GM23338 (cell line): Measurements from ENCODE around the gene CCDC170. TPM values are rescaled to one million over a fixed set of nuclear protein-coding genes. Genes with fewer than 3 reads are reported as not detected.

Experiments
- ATAC-seq: fragments of 200-7000 bp; cut with Tn5 transposase; 3 replicates; pipeline ENCODE4 v1.9.1; 2020
- DNase-seq: peaks from one replicate; pipeline ENCODE4 v3.0.0-alpha.2; 2015; ENCODE audit warnings: low spot score
- H2AFZ ChIP-seq: fragments of 200-600 bp; sonication (generic); 2 replicates; pipeline ENCODE4 v1.8.0; 2016; ENCODE audit warnings: antibody characterized with exemption, mild to moderate bottlenecking, moderate library complexity
- H3F3A ChIP-seq: fragments of 200-600 bp; sonication (generic); replicated peaks from 2 replicates; pipeline ENCODE4 v1.8.0; 2017; ENCODE audit warnings: antibody characterized with exemption, mixed run types, low read depth
- H3K27ac ChIP-seq: fragments of 200-600 bp; sonication (generic); 2 replicates; pipeline ENCODE4 v1.6.1; 2016; ENCODE audit warnings: low read depth
- H3K27me3 ChIP-seq: fragments of 200-600 bp; sonication (generic); 2 replicates; pipeline ENCODE4 v1.8.0; 2016; ENCODE audit warnings: mild to moderate bottlenecking, mixed run types, moderate library complexity; ENCODE audit not compliant: insufficient read depth
- H3K36me3 ChIP-seq: fragments of 200-600 bp; sonication (generic); 2 replicates; pipeline ENCODE4 v1.8.0; 2016; ENCODE audit warnings: mild to moderate bottlenecking; ENCODE audit not compliant: insufficient read depth
- H3K4me1 ChIP-seq: fragments of 200-600 bp; sonication (generic); 2 replicates; pipeline ENCODE4 v1.8.0; 2016; ENCODE audit warnings: mild to moderate bottlenecking, moderate library complexity; ENCODE audit not compliant: insufficient read depth
- H3K4me2 ChIP-seq: fragments of 200-600 bp; sonication (generic); 2 replicates; pipeline ENCODE4 v1.7.1; 2017; ENCODE audit warnings: mixed run types
- H3K4me3 ChIP-seq: fragments of 200-600 bp; sonication (generic); 2 replicates; pipeline ENCODE4 v1.6.1; 2016; ENCODE audit warnings: mixed run types
- H3K79me2 ChIP-seq: fragments of 200-600 bp; sonication (generic); replicated peaks from 2 replicates; pipeline ENCODE4 v1.8.0; 2017; ENCODE audit warnings: mild to moderate bottlenecking; ENCODE audit not compliant: insufficient read depth
- H3K9me2 ChIP-seq: fragments of 200-600 bp; sonication (generic); 2 replicates; pipeline ENCODE4 v1.8.0; 2017; ENCODE audit not compliant: insufficient read depth
- H4K20me1 ChIP-seq: fragments of 200-600 bp; sonication (generic); replicated peaks from 2 replicates; pipeline ENCODE4 v1.8.0; 2017; ENCODE audit warnings: mild to moderate bottlenecking; ENCODE audit not compliant: insufficient read depth
- H3K27ac Mint-ChIP-seq: 2 replicates; pipeline ENCODE4 v1.8.0; 2020; ENCODE audit warnings: inconsistent platforms, mild to moderate bottlenecking, moderate library complexity, mixed read lengths
- H3K27me3 Mint-ChIP-seq: 3 replicates; pipeline ENCODE4 v1.8.0; 2022; ENCODE audit warnings: low read depth, mild to moderate bottlenecking, moderate library complexity, mixed read lengths, inconsistent platforms; ENCODE audit not compliant: insufficient read depth, poor library complexity
- H3K36me3 Mint-ChIP-seq: 3 replicates; pipeline ENCODE4 v1.8.0; 2021; ENCODE audit warnings: low read depth, mild to moderate bottlenecking, inconsistent platforms, moderate library complexity, mixed read lengths
- H3K4me1 Mint-ChIP-seq: 3 replicates; pipeline ENCODE4 v1.8.0; 2020; ENCODE audit warnings: mild to moderate bottlenecking, inconsistent platforms, mixed read lengths
- H3K4me3 Mint-ChIP-seq: 3 replicates; pipeline ENCODE4 v1.8.0; 2021; ENCODE audit warnings: moderate library complexity, mild to moderate bottlenecking, inconsistent platforms, mixed read lengths
- H3K9me3 Mint-ChIP-seq: 3 replicates; pipeline ENCODE4 v1.8.0; 2020; ENCODE audit warnings: moderate library complexity, mild to moderate bottlenecking, inconsistent platforms, mixed read lengths
- CREB1 ChIP-seq: fragments of 250-450 bp; sonication (Bioruptor Pico); IDR thresholded peaks from 2 replicates; pipeline ENCODE4 v1.5.0; 2020; ENCODE audit warnings: low read depth, mild to moderate bottlenecking, moderate library complexity
- EZH2 ChIP-seq: fragments of 200-600 bp; sonication (generic); IDR thresholded peaks from one replicate; pipeline ENCODE4 v1.8.0; 2017; ENCODE audit warnings: antibody characterized with exemption, mild to moderate bottlenecking, low read depth; ENCODE audit not compliant: unreplicated experiment
- EZH2phosphoT487 ChIP-seq: fragments of 200-600 bp; sonication (generic); IDR thresholded peaks from one replicate; pipeline ENCODE4 v1.8.1; 2018; ENCODE audit warnings: antibody characterized with exemption; ENCODE audit not compliant: unreplicated experiment
- JUNB ChIP-seq: IDR thresholded peaks from one replicate; pipeline ENCODE4 v1.6.1; 2016; ENCODE audit warnings: antibody characterized with exemption; ENCODE audit not compliant: unreplicated experiment
- NANOG ChIP-seq: IDR thresholded peaks from 2 replicates; pipeline ENCODE4 v1.6.1; 2016; ENCODE audit warnings: antibody characterized with exemption, borderline replicate concordance
- POLR2AphosphoS5 ChIP-seq: IDR thresholded peaks from 2 replicates; pipeline ENCODE4 v1.6.1; 2016; ENCODE audit warnings: antibody characterized with exemption, low read depth
- STAT1 ChIP-seq: IDR thresholded peaks from one replicate; pipeline ENCODE4 v1.6.1; 2016; ENCODE audit warnings: antibody characterized with exemption; ENCODE audit not compliant: unreplicated experiment
- ZNF114 ChIP-seq: fragments of 250-450 bp; sonication (Bioruptor Pico); IDR thresholded peaks from 2 replicates; pipeline ENCODE4 v1.5.0; 2020; ENCODE audit warnings: mild to moderate bottlenecking, moderate library complexity
- ZNF331 ChIP-seq: fragments of 250-450 bp; sonication (Bioruptor Pico); IDR thresholded peaks from 2 replicates; pipeline ENCODE4 v1.5.0; 2020; ENCODE audit warnings: low read depth, mild to moderate bottlenecking, moderate library complexity
- polyA plus RNA-seq: library from polyadenylated mRNA; unstranded; fragments of >200 nt; fragmentation: Nextera tagmentation; extraction: Ambion mirVana; gene quantifications from 2 replicates; pipeline ENCODE4 v1.2.1, GENCODE V29; 2016
- total RNA-seq: library from RNA; depleted of rRNA; stranded (reverse); fragments of >200 nt; shearing (Covaris generic); gene quantifications from 2 replicates; pipeline ENCODE4 v1.2.3, GENCODE V29; 2014
- TF ChIP-seq, protein P1 (sequence below), 2 experiments: fragments of 200-600 bp in 1 of 2; sonication (generic) in 1 of 2; conservative IDR thresholded peaks; 2 replicates each; pipeline versions ENCODE4 v1.5.1 to v1.6.1; 2016 to 2017; ENCODE audit warnings: antibody characterized with exemption in 2 of 2, low read depth in 2 of 2, mild to moderate bottlenecking in 2 of 2, moderate library complexity in 1 of 2
- TF ChIP-seq, protein P2 (sequence below): IDR thresholded peaks from 2 replicates; pipeline ENCODE4 v1.6.1; 2016; ENCODE audit warnings: antibody characterized with exemption
- TF ChIP-seq, protein P3 (sequence below): IDR thresholded peaks from one replicate; pipeline ENCODE4 v1.6.1; 2018; ENCODE audit warnings: antibody characterized with exemption; ENCODE audit not compliant: unreplicated experiment
- TF ChIP-seq, protein P4 (sequence below): fragments of 250-450 bp; sonication (Bioruptor Pico); IDR thresholded peaks from 2 replicates; pipeline ENCODE4 v1.5.0; 2020; ENCODE audit warnings: mild to moderate bottlenecking, moderate library complexity

The CCDC170 gene
- total and polyA plus RNA-seq, 2 experiments from 2014 or later: 0.18 TPM; not detected in 1

DNA sequence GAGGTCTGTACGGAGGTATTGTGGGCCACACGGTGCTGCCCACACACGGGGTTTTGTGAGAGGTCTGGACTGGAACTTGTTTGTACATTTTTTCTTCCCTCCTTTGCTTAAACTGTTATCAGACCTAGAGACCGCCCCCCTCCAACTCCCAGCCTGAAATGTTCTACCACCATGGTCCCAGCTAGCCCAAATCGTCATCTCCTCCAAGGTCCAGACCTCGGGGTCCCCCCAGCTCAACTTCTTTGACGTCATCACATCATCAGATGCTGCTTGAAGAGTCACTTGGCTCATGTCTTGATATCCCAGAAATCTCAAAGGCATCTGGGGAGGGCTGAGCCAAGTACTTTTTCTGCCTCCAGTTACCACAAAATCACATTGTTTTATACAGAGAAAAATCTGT, 2.8 kb upstream of the CCDC170 start:
- Histone ChIP-seq H3K79me2 (no peaks in the 10 kb centered on the region), H3K27me3 (peaks cover 43% of the 10 kb centered on the region), H3K27ac (no peak overlapping the region), H2AFZ (no peak overlapping the region), H3K4me3 (no peak overlapping the region), H3F3A (no peaks in the 10 kb centered on the region), H3K9me2 (no peaks in the 10 kb centered on the region), H3K36me3 (no peaks in the 10 kb centered on the region), H3K4me1 (no peaks in the 10 kb centered on the region), H4K20me1 (no peaks in the 10 kb centered on the region; the same call in 1 of the 2 replicates), H3K4me2 (no peak overlapping the region)
- Mint-ChIP-seq H3K36me3 (no peaks in the 10 kb centered on the region), H3K27ac (no peak overlapping the region), H3K4me1 (peaks cover 7% of the 10 kb centered on the region), H3K27me3 (peaks cover 29% of the 10 kb centered on the region), H3K9me3 (no peaks in the 10 kb centered on the region), H3K4me3 (no peak overlapping the region)
- TF ChIP-seq STAT1 (no peak), POLR2AphosphoS5 (no peak), ZNF331 (CRISPR knock-in tag) (no peak), EZH2 (no peak), NANOG (no peak), EZH2phosphoT487 (no peak), CREB1 (CRISPR knock-in tag) (no peak), ZNF114 (no peak), JUNB (no peak)
- TF ChIP-seq, protein P1, sequence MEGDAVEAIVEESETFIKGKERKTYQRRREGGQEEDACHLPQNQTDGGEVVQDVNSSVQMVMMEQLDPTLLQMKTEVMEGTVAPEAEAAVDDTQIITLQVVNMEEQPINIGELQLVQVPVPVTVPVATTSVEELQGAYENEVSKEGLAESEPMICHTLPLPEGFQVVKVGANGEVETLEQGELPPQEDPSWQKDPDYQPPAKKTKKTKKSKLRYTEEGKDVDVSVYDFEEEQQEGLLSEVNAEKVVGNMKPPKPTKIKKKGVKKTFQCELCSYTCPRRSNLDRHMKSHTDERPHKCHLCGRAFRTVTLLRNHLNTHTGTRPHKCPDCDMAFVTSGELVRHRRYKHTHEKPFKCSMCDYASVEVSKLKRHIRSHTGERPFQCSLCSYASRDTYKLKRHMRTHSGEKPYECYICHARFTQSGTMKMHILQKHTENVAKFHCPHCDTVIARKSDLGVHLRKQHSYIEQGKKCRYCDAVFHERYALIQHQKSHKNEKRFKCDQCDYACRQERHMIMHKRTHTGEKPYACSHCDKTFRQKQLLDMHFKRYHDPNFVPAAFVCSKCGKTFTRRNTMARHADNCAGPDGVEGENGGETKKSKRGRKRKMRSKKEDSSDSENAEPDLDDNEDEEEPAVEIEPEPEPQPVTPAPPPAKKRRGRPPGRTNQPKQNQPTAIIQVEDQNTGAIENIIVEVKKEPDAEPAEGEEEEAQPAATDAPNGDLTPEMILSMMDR (conservative IDR thresholded peaks at IDR 0.05; ENCODE audit: low read depth in 2 of 2): no peak
- TF ChIP-seq, protein P2, sequence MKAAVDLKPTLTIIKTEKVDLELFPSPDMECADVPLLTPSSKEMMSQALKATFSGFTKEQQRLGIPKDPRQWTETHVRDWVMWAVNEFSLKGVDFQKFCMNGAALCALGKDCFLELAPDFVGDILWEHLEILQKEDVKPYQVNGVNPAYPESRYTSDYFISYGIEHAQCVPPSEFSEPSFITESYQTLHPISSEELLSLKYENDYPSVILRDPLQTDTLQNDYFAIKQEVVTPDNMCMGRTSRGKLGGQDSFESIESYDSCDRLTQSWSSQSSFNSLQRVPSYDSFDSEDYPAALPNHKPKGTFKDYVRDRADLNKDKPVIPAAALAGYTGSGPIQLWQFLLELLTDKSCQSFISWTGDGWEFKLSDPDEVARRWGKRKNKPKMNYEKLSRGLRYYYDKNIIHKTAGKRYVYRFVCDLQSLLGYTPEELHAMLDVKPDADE: no peak
- TF ChIP-seq, protein P3, sequence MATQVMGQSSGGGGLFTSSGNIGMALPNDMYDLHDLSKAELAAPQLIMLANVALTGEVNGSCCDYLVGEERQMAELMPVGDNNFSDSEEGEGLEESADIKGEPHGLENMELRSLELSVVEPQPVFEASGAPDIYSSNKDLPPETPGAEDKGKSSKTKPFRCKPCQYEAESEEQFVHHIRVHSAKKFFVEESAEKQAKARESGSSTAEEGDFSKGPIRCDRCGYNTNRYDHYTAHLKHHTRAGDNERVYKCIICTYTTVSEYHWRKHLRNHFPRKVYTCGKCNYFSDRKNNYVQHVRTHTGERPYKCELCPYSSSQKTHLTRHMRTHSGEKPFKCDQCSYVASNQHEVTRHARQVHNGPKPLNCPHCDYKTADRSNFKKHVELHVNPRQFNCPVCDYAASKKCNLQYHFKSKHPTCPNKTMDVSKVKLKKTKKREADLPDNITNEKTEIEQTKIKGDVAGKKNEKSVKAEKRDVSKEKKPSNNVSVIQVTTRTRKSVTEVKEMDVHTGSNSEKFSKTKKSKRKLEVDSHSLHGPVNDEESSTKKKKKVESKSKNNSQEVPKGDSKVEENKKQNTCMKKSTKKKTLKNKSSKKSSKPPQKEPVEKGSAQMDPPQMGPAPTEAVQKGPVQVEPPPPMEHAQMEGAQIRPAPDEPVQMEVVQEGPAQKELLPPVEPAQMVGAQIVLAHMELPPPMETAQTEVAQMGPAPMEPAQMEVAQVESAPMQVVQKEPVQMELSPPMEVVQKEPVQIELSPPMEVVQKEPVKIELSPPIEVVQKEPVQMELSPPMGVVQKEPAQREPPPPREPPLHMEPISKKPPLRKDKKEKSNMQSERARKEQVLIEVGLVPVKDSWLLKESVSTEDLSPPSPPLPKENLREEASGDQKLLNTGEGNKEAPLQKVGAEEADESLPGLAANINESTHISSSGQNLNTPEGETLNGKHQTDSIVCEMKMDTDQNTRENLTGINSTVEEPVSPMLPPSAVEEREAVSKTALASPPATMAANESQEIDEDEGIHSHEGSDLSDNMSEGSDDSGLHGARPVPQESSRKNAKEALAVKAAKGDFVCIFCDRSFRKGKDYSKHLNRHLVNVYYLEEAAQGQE: no peak
- TF ChIP-seq, protein P4, sequence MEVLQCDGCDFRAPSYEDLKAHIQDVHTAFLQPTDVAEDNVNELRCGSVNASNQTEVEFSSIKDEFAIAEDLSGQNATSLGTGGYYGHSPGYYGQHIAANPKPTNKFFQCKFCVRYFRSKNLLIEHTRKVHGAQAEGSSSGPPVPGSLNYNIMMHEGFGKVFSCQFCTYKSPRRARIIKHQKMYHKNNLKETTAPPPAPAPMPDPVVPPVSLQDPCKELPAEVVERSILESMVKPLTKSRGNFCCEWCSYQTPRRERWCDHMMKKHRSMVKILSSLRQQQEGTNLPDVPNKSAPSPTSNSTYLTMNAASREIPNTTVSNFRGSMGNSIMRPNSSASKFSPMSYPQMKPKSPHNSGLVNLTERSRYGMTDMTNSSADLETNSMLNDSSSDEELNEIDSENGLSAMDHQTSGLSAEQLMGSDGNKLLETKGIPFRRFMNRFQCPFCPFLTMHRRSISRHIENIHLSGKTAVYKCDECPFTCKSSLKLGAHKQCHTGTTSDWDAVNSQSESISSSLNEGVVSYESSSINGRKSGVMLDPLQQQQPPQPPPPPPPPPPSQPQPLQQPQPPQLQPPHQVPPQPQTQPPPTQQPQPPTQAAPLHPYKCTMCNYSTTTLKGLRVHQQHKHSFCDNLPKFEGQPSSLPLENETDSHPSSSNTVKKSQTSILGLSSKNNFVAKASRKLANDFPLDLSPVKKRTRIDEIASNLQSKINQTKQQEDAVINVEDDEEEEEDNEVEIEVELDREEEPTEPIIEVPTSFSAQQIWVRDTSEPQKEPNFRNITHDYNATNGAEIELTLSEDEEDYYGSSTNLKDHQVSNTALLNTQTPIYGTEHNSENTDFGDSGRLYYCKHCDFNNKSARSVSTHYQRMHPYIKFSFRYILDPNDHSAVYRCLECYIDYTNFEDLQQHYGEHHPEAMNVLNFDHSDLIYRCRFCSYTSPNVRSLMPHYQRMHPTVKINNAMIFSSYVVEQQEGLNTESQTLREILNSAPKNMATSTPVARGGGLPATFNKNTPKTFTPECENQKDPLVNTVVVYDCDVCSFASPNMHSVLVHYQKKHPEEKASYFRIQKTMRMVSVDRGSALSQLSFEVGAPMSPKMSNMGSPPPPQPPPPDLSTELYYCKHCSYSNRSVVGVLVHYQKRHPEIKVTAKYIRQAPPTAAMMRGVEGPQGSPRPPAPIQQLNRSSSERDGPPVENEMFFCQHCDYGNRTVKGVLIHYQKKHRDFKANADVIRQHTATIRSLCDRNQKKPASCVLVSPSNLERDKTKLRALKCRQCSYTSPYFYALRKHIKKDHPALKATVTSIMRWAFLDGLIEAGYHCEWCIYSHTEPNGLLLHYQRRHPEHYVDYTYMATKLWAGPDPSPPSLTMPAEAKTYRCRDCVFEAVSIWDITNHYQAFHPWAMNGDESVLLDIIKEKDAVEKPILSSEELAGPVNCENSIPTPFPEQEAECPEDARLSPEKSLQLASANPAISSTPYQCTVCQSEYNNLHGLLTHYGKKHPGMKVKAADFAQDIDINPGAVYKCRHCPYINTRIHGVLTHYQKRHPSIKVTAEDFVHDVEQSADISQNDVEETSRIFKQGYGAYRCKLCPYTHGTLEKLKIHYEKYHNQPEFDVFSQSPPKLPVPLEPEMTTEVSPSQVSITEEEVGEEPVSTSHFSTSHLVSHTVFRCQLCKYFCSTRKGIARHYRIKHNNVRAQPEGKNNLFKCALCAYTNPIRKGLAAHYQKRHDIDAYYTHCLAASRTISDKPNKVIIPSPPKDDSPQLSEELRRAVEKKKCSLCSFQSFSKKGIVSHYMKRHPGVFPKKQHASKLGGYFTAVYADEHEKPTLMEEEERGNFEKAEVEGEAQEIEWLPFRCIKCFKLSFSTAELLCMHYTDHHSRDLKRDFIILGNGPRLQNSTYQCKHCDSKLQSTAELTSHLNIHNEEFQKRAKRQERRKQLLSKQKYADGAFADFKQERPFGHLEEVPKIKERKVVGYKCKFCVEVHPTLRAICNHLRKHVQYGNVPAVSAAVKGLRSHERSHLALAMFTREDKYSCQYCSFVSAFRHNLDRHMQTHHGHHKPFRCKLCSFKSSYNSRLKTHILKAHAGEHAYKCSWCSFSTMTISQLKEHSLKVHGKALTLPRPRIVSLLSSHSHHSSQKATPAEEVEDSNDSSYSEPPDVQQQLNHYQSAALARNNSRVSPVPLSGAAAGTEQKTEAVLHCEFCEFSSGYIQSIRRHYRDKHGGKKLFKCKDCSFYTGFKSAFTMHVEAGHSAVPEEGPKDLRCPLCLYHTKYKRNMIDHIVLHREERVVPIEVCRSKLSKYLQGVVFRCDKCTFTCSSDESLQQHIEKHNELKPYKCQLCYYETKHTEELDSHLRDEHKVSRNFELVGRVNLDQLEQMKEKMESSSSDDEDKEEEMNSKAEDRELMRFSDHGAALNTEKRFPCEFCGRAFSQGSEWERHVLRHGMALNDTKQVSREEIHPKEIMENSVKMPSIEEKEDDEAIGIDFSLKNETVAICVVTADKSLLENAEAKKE: no peak
- no peak for ATAC-seq
- no peak for DNase-seq
